HepG2 (cell line): Measurements from ENCODE around the gene MYO15A. TPM values are rescaled to one million over a fixed set of nuclear protein-coding genes. Genes with fewer than 3 reads are reported as not detected.

ENCODE experiments used
- ISL2 ChIP-seq: sonication (generic); formaldehyde crosslinking; IDR thresholded peaks from 2 replicates; pipeline ENCODE4 v1.5.0; 2020; ENCODE audit warnings: missing genetic modification reagents
- ISX ChIP-seq: sonication (generic); formaldehyde crosslinking; conservative IDR thresholded peaks from 2 replicates; pipeline ENCODE4 v1.5.0; 2020; ENCODE audit warnings: missing genetic modification reagents
- PHF8 ChIP-seq: sonication (generic); formaldehyde crosslinking; IDR thresholded peaks from 2 replicates; pipeline ENCODE4 v1.5.0; 2020; ENCODE audit warnings: missing genetic modification reagents
- POLR2G ChIP-seq: fragments of 200-400 bp; formaldehyde crosslinking; IDR thresholded peaks from 2 replicates; pipeline ENCODE4 v1.6.1; 2018; ENCODE audit warnings: mild to moderate bottlenecking, low read depth, low read length, moderate library complexity
- RELA ChIP-seq: sonication (generic); formaldehyde crosslinking; IDR thresholded peaks from 2 replicates; pipeline ENCODE4 v1.4.0; 2020; ENCODE audit warnings: missing genetic modification reagents
- RFX5 ChIP-seq: IDR thresholded peaks from 2 replicates; pipeline ENCODE4 v1.6.1; 2011; ENCODE audit warnings: low read depth, low read length, improper control_type of control experiment
- SAP130 ChIP-seq: IDR thresholded peaks from 2 replicates; pipeline ENCODE4 v1.6.1; 2016; ENCODE audit warnings: low read depth
- SATB2 ChIP-seq: sonication (generic); formaldehyde crosslinking; IDR thresholded peaks from 2 replicates; pipeline ENCODE4 v1.5.0; 2020; ENCODE audit warnings: missing genetic modification reagents
- SIX4 ChIP-seq: sonication (generic); formaldehyde crosslinking; IDR thresholded peaks from 2 replicates; pipeline ENCODE4 v1.4.0; 2020; ENCODE audit warnings: missing genetic modification reagents
- SOX6 ChIP-seq, 2 experiments: fragments of 450-650 bp in 1 of 2; sonication (generic) in 1 of 2; formaldehyde crosslinking in 1 of 2; IDR thresholded peaks; 2 replicates each; pipeline versions ENCODE4 v1.4.0 to v1.6.1; 2017 to 2020; ENCODE audit warnings: antibody characterized with exemption in 1 of 2, mild to moderate bottlenecking in 1 of 2, missing genetic modification reagents in 1 of 2
- STAT5B ChIP-seq: sonication (generic); formaldehyde crosslinking; IDR thresholded peaks from 2 replicates; pipeline ENCODE4 v1.4.0; 2020; ENCODE audit warnings: missing genetic modification reagents
- TMF1 ChIP-seq: sonication (generic); formaldehyde crosslinking; IDR thresholded peaks from 2 replicates; pipeline ENCODE4 v1.8.1; 2022; ENCODE audit warnings: low read depth, missing genetic modification reagents
- XRCC5 ChIP-seq: fragments of 200-400 bp; formaldehyde crosslinking; optimal IDR thresholded peaks from 2 replicates; pipeline ENCODE3; 2017; ENCODE audit warnings: mild to moderate bottlenecking, low read length
- ZBTB7B ChIP-seq: sonication (generic); formaldehyde crosslinking; IDR thresholded peaks from 2 replicates; pipeline ENCODE4 v1.4.0; 2020; ENCODE audit warnings: missing genetic modification reagents
- ZFP82 ChIP-seq: sonication (generic); formaldehyde crosslinking; IDR thresholded peaks from 2 replicates; pipeline ENCODE4 v1.5.1; 2020; ENCODE audit warnings: mild to moderate bottlenecking, missing genetic modification reagents, borderline replicate concordance
- ZNF44 ChIP-seq: sonication (generic); formaldehyde crosslinking; IDR thresholded peaks from 2 replicates; pipeline ENCODE4 v1.5.1; 2020; ENCODE audit warnings: mild to moderate bottlenecking, missing genetic modification reagents
- ZNF556 ChIP-seq: sonication (generic); formaldehyde crosslinking; IDR thresholded peaks from 2 replicates; pipeline ENCODE4 v1.4.0; 2020; ENCODE audit warnings: mild to moderate bottlenecking, missing genetic modification reagents, borderline replicate concordance
- ZNF670 ChIP-seq: sonication (generic); formaldehyde crosslinking; IDR thresholded peaks from 2 replicates; pipeline ENCODE4 v1.8.0; 2022; ENCODE audit warnings: mild to moderate bottlenecking, missing genetic modification reagents, borderline replicate concordance
- ZNF776 ChIP-seq: sonication (generic); formaldehyde crosslinking; IDR thresholded peaks from 2 replicates; pipeline ENCODE4 v1.4.0; 2020; ENCODE audit warnings: mild to moderate bottlenecking, missing genetic modification reagents
- ZNF777 ChIP-seq: sonication (generic); formaldehyde crosslinking; IDR thresholded peaks from 2 replicates; pipeline ENCODE4 v1.4.0; 2020; ENCODE audit warnings: missing genetic modification reagents
- ZNF792 ChIP-seq: IDR thresholded peaks from 2 replicates; pipeline ENCODE4 v1.6.1; 2016
- polyA plus RNA-seq, 8 experiments: library from polyadenylated mRNA; depleted of rRNA in 3 of 8; stranded (reverse) in 7 of 8; unstranded in 1 of 8; fragments of >200 nt; fragmentation: Illumina TruSeq in 4 of 8; extraction: Trizol in 4 of 8; gene quantifications; 2 replicates each; pipeline versions ENCODE4 v1.2.1 to v1.2.3, GENCODE V29; 2011 to 2016; ENCODE audit warnings: low read depth in 4 of 8, missing spikeins in 1 of 8, mixed read lengths in 1 of 8; ENCODE audit not compliant: insufficient read depth in 1 of 8
- total RNA-seq, 5 experiments: library from RNA; depleted of rRNA; stranded (reverse); fragments of >200 nt; fragmentation: Illumina TruSeq; extraction: Trizol; gene quantifications; 2 replicates each; pipeline ENCODE4 v1.2.3, GENCODE V29; 2016; ENCODE audit warnings: low read depth in 1 of 5
- TF ChIP-seq, protein P1 (sequence below): IDR thresholded peaks from 2 replicates; pipeline ENCODE4 v1.6.1; 2016; ENCODE audit warnings: mild to moderate bottlenecking, missing biosample characterization, missing genetic modification reagents
- TF ChIP-seq, protein P2 (sequence below): sonication (generic); formaldehyde crosslinking; IDR thresholded peaks from 2 replicates; pipeline ENCODE4 v1.8.0; 2022; ENCODE audit warnings: low read depth, missing genetic modification reagents
- TF ChIP-seq, protein P3 (sequence below): sonication (generic); formaldehyde crosslinking; IDR thresholded peaks from 2 replicates; pipeline ENCODE4 v1.8.0; 2022; ENCODE audit warnings: missing genetic modification reagents, mild to moderate bottlenecking, borderline replicate concordance
- TF ChIP-seq, protein P4 (sequence below): IDR thresholded peaks from 2 replicates; pipeline ENCODE4 v1.6.1; 2016; ENCODE audit warnings: low read depth, borderline replicate concordance
- TF ChIP-seq, protein P5 (sequence below): IDR thresholded peaks from 2 replicates; pipeline ENCODE4 v1.6.1; 2016; ENCODE audit warnings: low read depth, control low read depth

The MYO15A gene
- total and polyA plus RNA-seq, 2 of the 13 experiments (the other 11 are each of a cell fraction or from before 2014, with no cell fraction given) = 0.07 to 0.20 TPM

DNA sequence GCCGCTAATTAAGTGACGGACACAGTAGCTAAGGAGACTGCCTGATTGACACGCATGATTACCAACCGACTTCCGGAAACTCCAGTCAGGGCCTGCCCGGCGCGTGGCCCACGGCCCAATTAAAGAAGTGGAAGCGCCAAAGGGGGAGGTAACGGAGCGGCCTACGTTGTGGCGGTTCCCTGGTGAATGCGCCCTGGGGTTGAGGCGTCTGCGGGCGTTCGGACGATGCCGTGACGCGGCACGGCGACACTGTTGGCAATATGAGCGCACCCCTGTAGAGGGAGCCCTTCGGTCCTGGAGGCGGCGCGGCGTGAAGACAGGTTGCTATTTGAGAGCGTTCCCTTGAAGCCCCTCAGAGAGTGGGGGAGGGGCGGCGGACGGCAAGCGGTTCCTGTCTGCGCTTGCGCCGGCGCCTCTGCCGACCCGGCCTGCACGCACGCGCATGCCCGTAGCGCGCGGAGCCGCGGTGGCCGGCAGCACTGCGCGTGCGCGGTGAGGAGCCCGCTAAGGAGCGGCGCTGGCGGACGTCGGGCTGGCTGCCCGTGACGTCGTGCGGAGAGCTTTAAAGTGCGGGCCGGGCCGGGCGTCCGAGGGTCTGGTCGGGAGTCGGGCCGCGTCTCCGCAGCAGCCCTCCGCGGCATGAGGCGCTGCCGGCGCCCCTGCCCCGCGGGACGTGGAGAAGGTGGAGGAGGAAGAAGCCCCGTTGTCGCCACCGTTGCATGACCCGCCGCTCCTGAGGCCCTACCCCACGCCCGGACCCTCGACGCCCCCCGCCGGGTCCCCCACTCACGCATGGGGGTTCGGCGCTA, 75.0 kb downstream of the MYO15A start, which contains the start of gene ALKBH5 (continued):
- TF ChIP-seq, protein P1, sequence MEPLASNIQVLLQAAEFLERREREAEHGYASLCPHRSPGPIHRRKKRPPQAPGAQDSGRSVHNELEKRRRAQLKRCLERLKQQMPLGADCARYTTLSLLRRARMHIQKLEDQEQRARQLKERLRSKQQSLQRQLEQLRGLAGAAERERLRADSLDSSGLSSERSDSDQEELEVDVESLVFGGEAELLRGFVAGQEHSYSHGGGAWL (CRISPR knock-in tag) = peak; percentile 28; the same call in 1 of the 2 replicates
- TF ChIP-seq ZNF776 (CRISPR knock-in tag) (peak; percentile 20; the same call in 1 of the 2 replicates), SATB2 (0 out of 2 replicates have a peak, but pooled peaks have one; percentile 8), SOX6 (IDR thresholded peaks at IDR 0.05) (no peak), SOX6 (CRISPR knock-in tag; IDR thresholded peaks at IDR 0.05) (peak; percentile 33; the same call in 1 of the 2 replicates), SAP130 (CRISPR knock-in tag) (peak; percentile 70), ISX (CRISPR knock-in tag) (peak; percentile 54; the same call in 1 of the 2 replicates), PHF8 (CRISPR knock-in tag) (peak; percentile 57; the same call in 1 of the 2 replicates), ZNF792 (CRISPR knock-in tag) (no peak), ISL2 (CRISPR knock-in tag) (peak; percentile 5; the same call in 1 of the 2 replicates), RFX5 (peak; percentile 79), POLR2G (peak; percentile 70), TMF1 (peak; percentile 51; the same call in 1 of the 2 replicates), ZNF670 (CRISPR knock-in tag) (0 out of 2 replicates have a peak, but pooled peaks have one; percentile 53), ZNF777 (CRISPR knock-in tag) (peak; percentile 84), RELA (peak; percentile 55; the same call in 1 of the 2 replicates), ZNF556 (CRISPR knock-in tag) (peak; percentile 90; the same call in 1 of the 2 replicates), ZBTB7B (peak; percentile 81), XRCC5 (peak; percentile 53), STAT5B (CRISPR knock-in tag) (no peak), ZNF44 (CRISPR knock-in tag) (peak; percentile 10; the same call in 1 of the 2 replicates), SIX4 (CRISPR knock-in tag) (no peak; the same call in 1 of the 2 replicates), ZFP82 (0 out of 2 replicates have a peak, but pooled peaks have one; percentile 47)
- TF ChIP-seq, protein P2, sequence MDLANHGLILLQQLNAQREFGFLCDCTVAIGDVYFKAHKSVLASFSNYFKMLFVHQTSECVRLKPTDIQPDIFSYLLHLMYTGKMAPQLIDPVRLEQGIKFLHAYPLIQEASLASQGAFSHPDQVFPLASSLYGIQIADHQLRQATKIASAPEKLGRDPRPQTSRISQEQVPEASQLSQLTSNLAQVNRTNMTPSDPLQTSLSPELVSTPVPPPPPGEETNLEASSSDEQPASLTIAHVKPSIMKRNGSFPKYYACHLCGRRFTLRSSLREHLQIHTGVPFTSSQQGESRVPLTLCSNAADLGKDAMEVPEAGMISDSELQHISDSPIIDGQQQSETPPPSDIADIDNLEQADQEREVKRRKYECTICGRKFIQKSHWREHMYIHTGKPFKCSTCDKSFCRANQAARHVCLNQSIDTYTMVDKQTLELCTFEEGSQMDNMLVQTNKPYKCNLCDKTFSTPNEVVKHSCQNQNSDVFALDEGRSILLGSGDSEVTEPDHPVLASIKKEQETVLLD (CRISPR knock-in tag) = no peak
- TF ChIP-seq, protein P3, sequence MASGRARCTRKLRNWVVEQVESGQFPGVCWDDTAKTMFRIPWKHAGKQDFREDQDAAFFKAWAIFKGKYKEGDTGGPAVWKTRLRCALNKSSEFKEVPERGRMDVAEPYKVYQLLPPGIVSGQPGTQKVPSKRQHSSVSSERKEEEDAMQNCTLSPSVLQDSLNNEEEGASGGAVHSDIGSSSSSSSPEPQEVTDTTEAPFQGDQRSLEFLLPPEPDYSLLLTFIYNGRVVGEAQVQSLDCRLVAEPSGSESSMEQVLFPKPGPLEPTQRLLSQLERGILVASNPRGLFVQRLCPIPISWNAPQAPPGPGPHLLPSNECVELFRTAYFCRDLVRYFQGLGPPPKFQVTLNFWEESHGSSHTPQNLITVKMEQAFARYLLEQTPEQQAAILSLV = no peak; the same call in 1 of the 2 replicates
- TF ChIP-seq, protein P4, sequence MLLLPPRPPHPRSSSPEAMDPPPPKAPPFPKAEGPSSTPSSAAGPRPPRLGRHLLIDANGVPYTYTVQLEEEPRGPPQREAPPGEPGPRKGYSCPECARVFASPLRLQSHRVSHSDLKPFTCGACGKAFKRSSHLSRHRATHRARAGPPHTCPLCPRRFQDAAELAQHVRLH = 0 out of 2 replicates have a peak, but pooled peaks have one; percentile 68
- TF ChIP-seq, protein P5, sequence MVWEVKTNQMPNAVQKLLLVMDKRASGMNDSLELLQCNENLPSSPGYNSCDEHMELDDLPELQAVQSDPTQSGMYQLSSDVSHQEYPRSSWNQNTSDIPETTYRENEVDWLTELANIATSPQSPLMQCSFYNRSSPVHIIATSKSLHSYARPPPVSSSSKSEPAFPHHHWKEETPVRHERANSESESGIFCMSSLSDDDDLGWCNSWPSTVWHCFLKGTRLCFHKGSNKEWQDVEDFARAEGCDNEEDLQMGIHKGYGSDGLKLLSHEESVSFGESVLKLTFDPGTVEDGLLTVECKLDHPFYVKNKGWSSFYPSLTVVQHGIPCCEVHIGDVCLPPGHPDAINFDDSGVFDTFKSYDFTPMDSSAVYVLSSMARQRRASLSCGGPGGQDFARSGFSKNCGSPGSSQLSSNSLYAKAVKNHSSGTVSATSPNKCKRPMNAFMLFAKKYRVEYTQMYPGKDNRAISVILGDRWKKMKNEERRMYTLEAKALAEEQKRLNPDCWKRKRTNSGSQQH = peak; percentile 87; the same call in 1 of the 2 replicates
